OCI-LY3 (cell line): ENCODE measurements around the gene FUT2.

ENCODE experiments used
- H2AFZ ChIP-seq: fragments of 200-600, 300-600 bp; shearing (Covaris generic); 2 replicates; pipeline ENCODE4 v1.6.0; 2014; ENCODE audit warnings: antibody characterized with exemption, low read depth, low read length
- H3K27ac ChIP-seq: fragments of 200-600, 300-600 bp; sonication (generic); 2 replicates; pipeline ENCODE4 v1.5.1; 2014; ENCODE audit warnings: mild to moderate bottlenecking, low read length, moderate library complexity, mixed read lengths
- H3K27me3 ChIP-seq: fragments of 200-600, 300-600 bp; sonication (generic); 2 replicates; pipeline ENCODE4 v1.6.1; 2014; ENCODE audit warnings: low read depth, low read length, mixed read lengths
- H3K36me3 ChIP-seq: fragments of 200-600, 300-600 bp; sonication (generic); replicated peaks from 2 replicates; pipeline ENCODE3; 2014; ENCODE audit warnings: low read depth, low read length, mixed read lengths
- H3K4me1 ChIP-seq: fragments of 300-600, 200-600 bp; sonication (generic); 2 replicates; pipeline ENCODE4 v1.6.1; 2014; ENCODE audit warnings: low read length, mixed read lengths
- H3K4me2 ChIP-seq: fragments of 200-600, 300-600 bp; sonication (generic); 2 replicates; pipeline ENCODE4 v1.6.1; 2014; ENCODE audit warnings: low read length, mixed read lengths
- H3K4me3 ChIP-seq: fragments of 300-600, 200-600 bp; sonication (generic); 2 replicates; pipeline ENCODE4 v1.5.1; 2014; ENCODE audit warnings: antibody characterized with exemption, mild to moderate bottlenecking, low read length, moderate library complexity
- H3K79me2 ChIP-seq: fragments of 300-600, 200-600 bp; shearing (Covaris generic); 2 replicates; pipeline ENCODE4 v1.6.1; 2014; ENCODE audit warnings: mild to moderate bottlenecking, low read length, mixed read lengths
- H3K9ac ChIP-seq: fragments of 300-600, 200-600 bp; shearing (Covaris generic); 2 replicates; pipeline ENCODE4 v1.6.0; 2014; ENCODE audit warnings: mild to moderate bottlenecking, low read length, moderate library complexity
- H3K9me3 ChIP-seq: fragments of 200-600, 300-600 bp; shearing (Covaris generic); 2 replicates; pipeline ENCODE4 v1.6.1; 2014; ENCODE audit warnings: low read length, mixed read lengths; ENCODE audit not compliant: insufficient read depth
- H4K20me1 ChIP-seq: fragments of 200-600, 300-600 bp; sonication (generic); 2 replicates; pipeline ENCODE4 v1.6.1; 2016; ENCODE audit warnings: low read length, mixed read lengths; ENCODE audit not compliant: insufficient read depth
- CTCF ChIP-seq: fragments of 200-600, 300-600 bp; sonication (generic); IDR thresholded peaks from 2 replicates; pipeline ENCODE4 v1.5.1; 2014; ENCODE audit warnings: antibody characterized with exemption, low read length, low read depth
- EZH2phosphoT487 ChIP-seq: fragments of 200-600 bp; shearing (Covaris generic); IDR thresholded peaks from 2 replicates; pipeline ENCODE4 v1.6.1; 2018; ENCODE audit warnings: antibody characterized with exemption, mixed run types, low read depth

FUT2 gene

GRCh38 chr19:48728911-48729664, 33.3 kb downstream of the FUT2 start:
- Histone ChIP-seq H3K9ac (no peak overlapping the region), H3K36me3 (peaks cover 12% of the 10 kb centered on the region), H3K79me2 (no peaks in the 10 kb centered on the region), H3K27me3 (no peaks in the 10 kb centered on the region), H3K27ac (no peak overlapping the region), H3K4me2 (no peak overlapping the region), H3K4me1 (peaks cover 23% of the 10 kb centered on the region), H4K20me1 (no peaks in the 10 kb centered on the region), H2AFZ (no peak overlapping the region), H3K4me3 (no peak overlapping the region), H3K9me3 (no peaks in the 10 kb centered on the region)
- TF ChIP-seq CTCF (no peak), EZH2phosphoT487 (no peak)

- H3K4me3 ChIP-seq = no peak overlapping the region
- no peaks in the 10 kb centered on the region for H3K9me3 ChIP-seq
- H3K9ac ChIP-seq = no peak overlapping the region
- no peaks in the 10 kb centered on the region for H4K20me1 ChIP-seq
- H2AFZ ChIP-seq = no peak overlapping the region
- TF ChIP-seq CTCF = no peak
- no peak for TF ChIP-seq EZH2phosphoT487
- H3K27me3 ChIP-seq = no peaks in the 10 kb centered on the region
- H3K79me2 ChIP-seq = no peaks in the 10 kb centered on the region
- peaks cover 6% of the 10 kb centered on the region for H3K4me1 ChIP-seq
- no peak overlapping the region for H3K4me2 ChIP-seq
- H3K27ac ChIP-seq = no peak overlapping the region
- H3K36me3 ChIP-seq = peaks cover 9% of the 10 kb centered on the region
These were observed 35.7 kb downstream of the FUT2 start for GRCh38 chr19:48731452-48731851.

GRCh38 chr19:48734625-48735024, 38.9 kb downstream of the FUT2 start:
- no peak overlapping the region for H3K4me3 ChIP-seq
- no peaks in the 10 kb centered on the region for H3K4me1 ChIP-seq
- H3K36me3 ChIP-seq = no peaks in the 10 kb centered on the region
- TF ChIP-seq EZH2phosphoT487 (no peak), CTCF (no peak)
- no peak overlapping the region for H3K9ac ChIP-seq
- no peaks in the 10 kb centered on the region for H4K20me1 ChIP-seq
- no peak overlapping the region for H2AFZ ChIP-seq
- H3K27ac ChIP-seq = no peak overlapping the region
- H3K4me2 ChIP-seq = no peak overlapping the region
- H3K79me2 ChIP-seq = no peaks in the 10 kb centered on the region
- H3K9me3 ChIP-seq = no peaks in the 10 kb centered on the region
- H3K27me3 ChIP-seq = no peaks in the 10 kb centered on the region

GRCh38 chr19:48735031-48735615, 39.4 kb downstream of the FUT2 start:
- no peak overlapping the region for H3K27ac ChIP-seq
- H3K4me1 ChIP-seq = no peaks in the 10 kb centered on the region
- H2AFZ ChIP-seq = no peak overlapping the region
- H3K36me3 ChIP-seq = no peaks in the 10 kb centered on the region
- H3K9ac ChIP-seq = no peak overlapping the region
- H3K4me2 ChIP-seq = no peak overlapping the region
- no peaks in the 10 kb centered on the region for H3K9me3 ChIP-seq
- H3K4me3 ChIP-seq = no peak overlapping the region
- no peaks in the 10 kb centered on the region for H3K27me3 ChIP-seq
- H3K79me2 ChIP-seq = no peaks in the 10 kb centered on the region
- no peaks in the 10 kb centered on the region for H4K20me1 ChIP-seq
- no peak for TF ChIP-seq CTCF
- TF ChIP-seq EZH2phosphoT487 = no peak
